DMS53 treated with DMSO at 0.1 percent for 48 hours (cell line): ENCODE measurements around the gene IVD.

Experiments used
- DNase-seq: peaks from one replicate; lab custom pipeline; 2025; ENCODE audit not compliant: unreplicated experiment; lab: John Stamatoyannopoulos, UW

IVD gene

GRCh38 chr15:40413036-40413435 lies 7.4 kb downstream of the IVD start:
- DNase-seq: no peak

- no peak for DNase-seq
These were observed 9.2 kb downstream of the IVD start for GRCh38 chr15:40414816-40415215.

DNA sequence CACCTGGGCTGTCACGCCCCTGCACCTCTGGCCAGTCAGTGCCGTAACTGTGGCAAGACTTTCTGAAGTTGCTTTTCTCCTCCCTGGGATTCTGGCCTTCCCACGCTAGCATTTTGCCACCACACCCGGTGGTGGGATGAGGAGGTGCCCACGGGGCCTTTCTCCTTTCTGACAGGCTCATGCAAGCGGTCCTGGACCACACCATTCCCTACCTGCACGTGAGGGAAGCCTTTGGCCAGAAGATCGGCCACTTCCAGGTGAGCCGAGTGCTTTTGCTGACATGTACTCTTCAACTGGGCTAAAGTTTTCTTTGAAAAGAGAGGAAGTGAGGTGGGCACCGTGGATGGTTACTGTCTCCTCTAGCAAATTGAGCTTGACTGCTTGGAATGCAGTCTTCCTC lies 9.6 kb downstream of the IVD start:
- DNase-seq: no peak

GRCh38 chr15:40416056-40416455 lies 10.5 kb downstream of the IVD start:
- no peak for DNase-seq

DNA sequence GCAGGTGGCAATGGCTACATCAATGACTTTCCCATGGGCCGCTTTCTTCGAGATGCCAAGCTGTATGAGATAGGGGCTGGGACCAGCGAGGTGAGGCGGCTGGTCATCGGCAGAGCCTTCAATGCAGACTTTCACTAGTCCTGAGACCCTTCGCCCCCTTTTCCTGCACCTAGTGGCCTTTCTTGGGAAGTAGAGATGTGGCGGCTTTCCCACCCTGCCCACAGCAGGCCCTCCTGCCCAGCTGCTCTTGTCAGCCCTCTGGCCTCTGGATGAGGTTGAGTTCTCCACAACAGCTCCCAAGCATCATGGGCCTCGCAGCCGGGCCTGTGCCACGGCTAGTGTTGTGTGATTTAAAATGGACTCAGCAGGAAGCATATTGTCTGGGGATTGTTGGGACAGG lies 12.5 kb downstream of the IVD start:
- DNase-seq: no peak

DNA sequence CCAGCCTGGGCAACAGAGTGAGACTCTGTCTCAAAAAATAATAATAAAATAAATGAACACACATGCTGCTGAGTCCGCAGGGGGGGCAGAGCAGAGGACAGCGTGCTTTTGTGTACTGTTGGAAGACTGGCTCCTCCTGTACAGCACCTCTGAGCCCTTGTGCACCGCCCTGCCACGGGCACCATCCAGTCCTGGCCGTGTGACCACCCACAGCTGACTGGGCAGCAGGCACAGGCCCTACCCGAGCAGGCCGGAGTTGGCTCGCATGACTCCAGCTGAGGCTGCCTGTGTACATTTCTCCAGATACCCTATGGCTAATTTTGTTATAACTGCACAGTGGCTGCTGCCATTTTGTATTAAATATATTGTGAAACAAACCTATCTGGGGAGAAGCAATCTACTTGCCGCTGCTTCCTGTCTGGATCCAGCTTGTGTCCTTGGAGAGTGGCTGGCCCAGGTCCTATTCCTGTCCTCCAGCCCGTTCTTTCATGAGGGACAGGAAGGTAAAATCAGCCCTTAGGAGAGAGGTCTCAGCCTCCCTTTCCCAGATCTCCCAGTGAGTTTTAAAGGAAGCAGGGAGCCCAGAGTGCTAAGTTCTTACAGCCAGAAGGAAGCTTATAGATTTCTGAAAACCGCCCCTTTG lies 14.6 kb downstream of the IVD start:
- no peak for DNase-seq

- no peak for DNase-seq
These were observed 15.2 kb downstream of the IVD start for GRCh38 chr15:40420793-40421192.

DNA sequence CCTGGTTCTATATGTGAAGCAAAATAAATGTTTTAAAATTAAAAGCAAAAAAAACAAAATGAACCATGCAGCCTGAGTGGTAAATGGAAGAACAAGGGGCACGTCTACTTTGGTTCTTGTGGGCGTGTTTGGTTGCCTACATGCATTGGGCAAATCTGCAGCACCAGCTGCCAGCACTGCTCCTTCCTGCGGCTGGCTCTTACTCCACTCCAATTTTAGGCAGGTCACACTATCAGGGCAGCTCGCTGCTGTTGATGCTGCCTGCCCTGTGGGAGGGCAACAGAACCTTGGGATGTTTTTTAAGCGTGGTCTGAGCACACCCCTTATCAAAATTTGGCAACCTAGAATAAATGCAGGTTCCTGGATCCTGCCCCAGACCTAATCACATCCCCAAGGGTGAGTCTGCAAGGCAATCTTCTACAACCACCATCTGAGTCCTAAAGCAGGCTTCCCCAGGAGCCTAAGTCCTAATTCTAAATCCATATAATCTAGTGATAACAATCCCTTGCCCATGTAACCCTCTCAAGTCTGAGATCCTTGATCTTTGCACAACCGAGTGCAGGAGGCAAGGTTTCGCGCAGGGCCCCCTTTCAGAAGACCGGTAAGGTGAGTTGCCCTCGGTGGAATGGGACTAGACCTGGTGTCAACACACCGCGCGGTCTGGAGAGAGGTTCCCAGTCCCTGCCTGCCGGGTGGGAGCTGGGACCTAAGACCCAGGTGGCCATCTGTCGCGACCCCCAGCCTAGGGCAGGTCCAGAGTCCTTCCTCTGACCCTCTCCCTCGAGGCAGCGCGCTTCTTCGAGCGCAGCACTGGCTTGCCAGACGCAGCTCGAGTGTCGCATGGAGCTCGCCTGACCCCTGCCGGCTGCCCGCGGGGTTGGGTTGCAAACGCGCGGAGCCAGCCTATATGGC lies 15.9 kb downstream of the IVD start:
- peak; percentile 19 for DNase-seq

- DNase-seq: no peak
These were observed 19.0 kb downstream of the IVD start for GRCh38 chr15:40424483-40425115.

GRCh38 chr15:40425681-40426080 lies 20.1 kb downstream of the IVD start:
- no peak for DNase-seq

GRCh38 chr15:40427188-40427587 lies 21.6 kb downstream of the IVD start:
- DNase-seq: no peak

DNA sequence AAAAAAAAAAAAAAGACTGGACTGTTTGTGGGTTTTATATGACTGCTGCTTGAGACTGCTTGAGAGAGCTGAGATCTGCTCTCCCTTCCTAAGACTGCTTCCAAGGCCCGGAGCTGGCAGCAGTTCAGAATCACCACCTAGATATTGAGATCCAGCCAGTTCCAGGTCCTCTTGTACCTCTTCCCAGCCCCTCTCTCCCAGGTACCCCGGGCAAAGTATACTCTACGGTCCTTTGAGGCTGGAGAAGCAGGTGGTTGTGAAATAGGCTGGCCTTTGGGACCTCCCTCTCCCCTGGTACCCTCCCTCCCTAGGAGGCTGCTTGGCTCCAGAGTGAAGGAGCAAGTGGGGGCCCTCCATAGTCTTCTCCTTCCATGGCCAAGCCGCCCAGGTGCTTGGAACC lies 22.6 kb downstream of the IVD start:
- DNase-seq: no peak

DNA sequence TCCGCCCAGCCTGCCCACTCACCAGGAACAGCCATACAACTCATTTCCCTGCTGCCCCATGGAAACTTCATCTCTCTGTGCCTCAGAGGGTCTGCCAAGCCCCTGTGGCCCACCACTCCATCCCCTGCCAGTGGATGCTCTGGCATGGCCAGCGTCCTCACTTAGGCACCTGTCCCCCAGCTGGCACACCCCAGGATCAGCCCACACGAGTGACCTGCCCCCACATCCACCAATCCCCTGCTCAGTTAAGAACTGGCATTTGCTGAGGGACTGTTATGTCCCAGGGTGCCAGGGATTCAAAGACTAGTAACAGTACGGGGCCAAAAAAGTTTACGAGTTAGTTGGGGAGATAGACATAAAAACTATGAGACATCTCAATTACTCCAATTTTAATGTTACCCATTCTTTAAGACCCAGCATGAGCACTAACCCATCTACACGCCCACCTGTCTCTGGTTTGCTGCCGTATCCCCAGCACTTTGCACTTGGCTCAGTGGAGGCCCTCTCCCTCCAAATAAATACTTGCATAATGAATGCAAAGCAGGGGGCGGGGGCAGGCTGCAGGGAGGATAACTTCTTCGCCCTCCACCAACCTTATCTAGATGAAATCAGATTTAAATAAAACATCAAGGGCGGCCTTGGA lies 23.6 kb downstream of the IVD start:
- DNase-seq: no peak

- no peak for DNase-seq
These were observed 24.7 kb downstream of the IVD start for GRCh38 chr15:40430271-40430805.

- DNase-seq: no peak
These were observed 29.6 kb downstream of the IVD start for GRCh38 chr15:40435023-40435709.

DNA sequence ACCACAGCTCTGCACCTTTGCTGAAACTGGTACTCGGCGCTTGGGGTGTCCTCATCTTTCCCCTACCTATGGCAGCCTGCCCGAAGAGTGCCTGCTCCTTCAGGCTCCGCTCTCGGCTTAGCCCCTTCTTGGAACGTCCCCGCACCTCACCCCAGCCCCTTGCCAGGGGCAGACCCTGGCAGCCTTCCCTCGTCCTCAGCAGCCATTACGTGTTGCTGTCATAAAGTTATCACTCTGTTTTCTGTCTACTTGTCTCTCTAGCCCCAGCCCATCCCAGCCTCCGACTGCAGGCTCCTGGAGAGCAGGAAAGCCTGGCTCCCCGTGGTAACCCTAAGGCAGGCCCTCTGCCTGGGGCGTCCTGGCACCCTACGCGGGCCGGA lies 30.1 kb downstream of the IVD start:
- DNase-seq: no peak

DNA sequence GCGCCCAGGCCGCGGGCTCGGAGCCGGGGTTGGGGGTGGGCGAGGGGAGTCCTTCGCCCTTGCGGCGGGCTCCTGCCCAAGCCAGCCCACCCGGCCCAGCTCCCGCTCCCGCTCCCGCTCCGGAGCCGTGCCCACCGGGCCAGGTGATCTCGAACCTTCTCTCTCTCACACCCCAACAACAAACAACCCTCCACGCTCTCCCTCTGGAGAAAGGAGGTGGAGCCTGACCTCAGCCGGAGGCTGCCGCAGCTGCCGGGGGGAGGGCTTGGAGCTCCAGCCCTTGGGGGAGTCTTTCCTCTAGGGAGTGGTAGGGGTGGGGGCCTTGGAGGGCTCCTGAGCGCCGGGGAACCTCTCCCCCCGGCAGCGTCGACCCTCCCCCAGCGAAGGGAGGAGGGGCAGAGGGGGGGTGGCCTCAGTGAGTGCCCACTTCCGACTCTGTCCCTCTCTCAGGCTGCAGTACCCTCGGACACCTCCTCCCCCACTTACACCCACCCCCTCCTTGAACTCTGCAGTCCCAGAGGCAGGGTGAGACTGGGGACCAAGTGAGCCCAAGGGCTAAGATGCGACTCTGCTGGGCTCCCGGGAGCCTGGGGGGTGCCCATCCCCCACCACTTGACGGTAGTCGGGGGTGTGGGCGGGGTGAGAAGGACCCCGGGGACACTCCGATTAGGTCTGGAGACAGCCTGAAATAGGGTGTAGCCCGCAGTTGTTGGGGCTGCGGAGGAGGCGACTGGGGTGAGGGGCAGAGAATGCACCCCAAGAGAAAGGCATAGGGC lies 30.7 kb downstream of the IVD start:
- no peak for DNase-seq

- DNase-seq: no peak
These were observed 31.5 kb downstream of the IVD start for GRCh38 chr15:40436892-40437751.
